ENCODE results near the gene NCOA1.

- TF ChIP-seq, protein P1, sequence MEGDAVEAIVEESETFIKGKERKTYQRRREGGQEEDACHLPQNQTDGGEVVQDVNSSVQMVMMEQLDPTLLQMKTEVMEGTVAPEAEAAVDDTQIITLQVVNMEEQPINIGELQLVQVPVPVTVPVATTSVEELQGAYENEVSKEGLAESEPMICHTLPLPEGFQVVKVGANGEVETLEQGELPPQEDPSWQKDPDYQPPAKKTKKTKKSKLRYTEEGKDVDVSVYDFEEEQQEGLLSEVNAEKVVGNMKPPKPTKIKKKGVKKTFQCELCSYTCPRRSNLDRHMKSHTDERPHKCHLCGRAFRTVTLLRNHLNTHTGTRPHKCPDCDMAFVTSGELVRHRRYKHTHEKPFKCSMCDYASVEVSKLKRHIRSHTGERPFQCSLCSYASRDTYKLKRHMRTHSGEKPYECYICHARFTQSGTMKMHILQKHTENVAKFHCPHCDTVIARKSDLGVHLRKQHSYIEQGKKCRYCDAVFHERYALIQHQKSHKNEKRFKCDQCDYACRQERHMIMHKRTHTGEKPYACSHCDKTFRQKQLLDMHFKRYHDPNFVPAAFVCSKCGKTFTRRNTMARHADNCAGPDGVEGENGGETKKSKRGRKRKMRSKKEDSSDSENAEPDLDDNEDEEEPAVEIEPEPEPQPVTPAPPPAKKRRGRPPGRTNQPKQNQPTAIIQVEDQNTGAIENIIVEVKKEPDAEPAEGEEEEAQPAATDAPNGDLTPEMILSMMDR (IDR thresholded peaks at IDR 0.05; ENCODE audit: insufficient read depth, low read length): no peak
- TF ChIP-seq POLR2AphosphoS5 (IDR thresholded peaks at IDR 0.05; ENCODE audit: low read depth) (no peak), SPI1 (IDR thresholded peaks at IDR 0.05; ENCODE audit: borderline replicate concordance, low read depth) (no peak), GABPA (IDR thresholded peaks at IDR 0.05; ENCODE audit: low read depth) (no peak), REST (IDR thresholded peaks at IDR 0.05; ENCODE audit: insufficient replicate concordance, low read depth) (no peak)
Measured at GRCh38 chr2:24513281-24514071, 22.4 kb downstream of the NCOA1 start.

Measured in HL-60 (cell line).